GM18520 (cell line): ENCODE results near the gene ARMC12.

ENCODE experiments used
- ATAC-seq: cut with Tn5 transposase; IDR thresholded peaks from one replicate; pipeline ENCODE4 v1.9.1; 2021; ENCODE audit not compliant: unreplicated experiment

ARMC12 gene

GRCh38 chr6:35717449-35718374 lies 19.1 kb upstream of the ARMC12 start:
- no peak for ATAC-seq

- no peak for ATAC-seq
Measured at GRCh38 chr6:35718375-35718736, 18.5 kb upstream of the ARMC12 start.

GRCh38 chr6:35718911-35719381 lies 17.9 kb upstream of the ARMC12 start:
- no peak for ATAC-seq

GRCh38 chr6:35719404-35719829 lies 17.4 kb upstream of the ARMC12 start:
- no peak for ATAC-seq

- no peak for ATAC-seq
Measured at GRCh38 chr6:35719830-35720733, 16.8 kb upstream of the ARMC12 start.

GRCh38 chr6:35722121-35722761 lies 14.6 kb upstream of the ARMC12 start:
- ATAC-seq, result no peak

GRCh38 chr6:35723587-35723986 lies 13.2 kb upstream of the ARMC12 start:
- ATAC-seq, result no peak

GRCh38 chr6:35724059-35724458 lies 12.8 kb upstream of the ARMC12 start:
- no peak for ATAC-seq

GRCh38 chr6:35724471-35724870 lies 12.4 kb upstream of the ARMC12 start:
- ATAC-seq, result no peak

- no peak for ATAC-seq
Measured at GRCh38 chr6:35725081-35725708, 11.6 kb upstream of the ARMC12 start.

GRCh38 chr6:35725721-35726438 lies 11.0 kb upstream of the ARMC12 start:
- ATAC-seq, result no peak

GRCh38 chr6:35727231-35727934 lies 9.4 kb upstream of the ARMC12 start:
- ATAC-seq, result peak; percentile 1

GRCh38 chr6:35727935-35728682 lies 8.7 kb upstream of the ARMC12 start:
- ATAC-seq, result peak; percentile 28

- no peak for ATAC-seq
Measured at GRCh38 chr6:35728683-35729678, 7.9 kb upstream of the ARMC12 start.

- ATAC-seq, result no peak
Measured at GRCh38 chr6:35729722-35730121, 7.1 kb upstream of the ARMC12 start.

- ATAC-seq, result no peak
Measured at GRCh38 chr6:35730745-35731413, 6.0 kb upstream of the ARMC12 start.

- peak; percentile 30 for ATAC-seq
Measured at GRCh38 chr6:35731414-35731735, 5.5 kb upstream of the ARMC12 start.
